Cortex of kidney (tissue), 1 donor: ENCODE results near the gene LIPM.
"Not testable (repeated sequence)": the region's sequence is repeated elsewhere in the genome, so short reads cannot be mapped to it uniquely, and the experiment has no call there.

ENCODE experiments used
- DNase-seq: peaks from one replicate; lab custom pipeline; 2025; lab: John Stamatoyannopoulos, UW

The LIPM gene

DNA sequence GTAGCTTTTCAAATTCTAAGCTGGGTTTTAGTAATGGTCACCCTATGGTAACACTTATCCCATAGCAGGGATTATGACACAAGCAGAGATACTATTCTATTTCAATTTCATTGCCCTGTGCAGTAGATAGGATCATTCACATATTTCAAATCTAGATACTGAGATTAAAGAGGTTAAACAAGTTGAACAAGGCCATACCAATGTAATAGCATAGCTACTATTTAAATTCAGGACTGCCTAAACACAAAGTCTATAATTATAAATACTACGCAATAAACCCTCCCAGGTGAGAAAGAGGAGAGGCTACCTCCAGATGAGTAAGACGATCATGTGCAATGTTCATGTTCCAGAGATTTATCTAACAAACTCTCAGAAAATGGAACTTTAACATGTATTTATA is 1.1 kb downstream of the LIPM start:
- no peak for DNase-seq

DNA sequence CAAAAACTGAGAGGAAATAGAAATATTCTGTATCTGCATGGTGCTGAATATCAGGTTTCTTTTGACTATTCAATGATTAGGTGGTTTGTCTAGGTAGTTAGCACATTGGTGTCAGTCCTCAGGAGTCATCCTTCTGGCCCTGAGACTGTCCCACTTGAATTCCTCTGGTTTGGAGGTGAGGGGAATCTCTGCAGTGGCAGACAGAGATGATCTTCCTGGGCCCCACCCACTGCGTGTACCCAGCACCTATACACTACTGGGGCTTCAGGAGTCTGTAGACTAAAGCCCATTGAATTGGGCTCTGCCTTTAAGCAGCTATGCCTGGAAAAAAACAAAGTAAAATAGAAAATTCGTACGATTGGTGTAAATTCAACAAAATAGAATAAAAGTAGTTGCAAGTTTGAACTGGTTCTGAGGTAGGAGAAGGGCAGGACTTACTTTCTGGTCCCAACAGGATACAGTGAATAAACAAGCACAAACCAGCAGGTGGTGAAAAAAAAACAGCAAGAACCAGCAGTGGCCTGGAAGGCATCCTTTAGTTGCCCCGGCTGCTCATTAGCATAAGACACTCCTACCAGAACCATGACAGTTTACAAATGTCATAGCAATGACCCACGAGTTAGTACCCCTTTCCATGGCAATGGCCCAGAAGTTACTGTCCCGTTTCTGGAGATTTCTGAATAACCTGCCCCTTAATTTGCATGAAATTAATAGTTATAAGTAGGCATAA is 1.7 kb downstream of the LIPM start:
- DNase-seq, result no peak

DNA sequence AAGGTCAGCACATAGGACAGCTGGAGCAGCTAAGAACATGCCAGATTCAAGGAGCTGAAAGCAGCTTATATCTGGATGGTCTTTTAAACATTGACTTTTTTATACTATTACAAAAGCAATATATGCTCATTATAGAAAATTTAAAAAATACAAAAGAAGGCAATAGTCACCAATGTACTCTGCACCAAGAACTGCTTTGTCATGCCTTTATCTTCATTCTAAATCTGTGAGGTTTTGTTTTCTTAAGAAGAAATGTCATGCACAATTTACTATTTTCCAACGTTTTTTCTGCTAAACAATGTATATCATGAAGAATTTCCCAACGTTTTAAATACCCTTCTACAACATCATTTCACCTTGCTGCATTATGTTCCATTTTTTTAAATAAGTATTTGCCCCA is 2.8 kb downstream of the LIPM start:
- no peak for DNase-seq

DNA sequence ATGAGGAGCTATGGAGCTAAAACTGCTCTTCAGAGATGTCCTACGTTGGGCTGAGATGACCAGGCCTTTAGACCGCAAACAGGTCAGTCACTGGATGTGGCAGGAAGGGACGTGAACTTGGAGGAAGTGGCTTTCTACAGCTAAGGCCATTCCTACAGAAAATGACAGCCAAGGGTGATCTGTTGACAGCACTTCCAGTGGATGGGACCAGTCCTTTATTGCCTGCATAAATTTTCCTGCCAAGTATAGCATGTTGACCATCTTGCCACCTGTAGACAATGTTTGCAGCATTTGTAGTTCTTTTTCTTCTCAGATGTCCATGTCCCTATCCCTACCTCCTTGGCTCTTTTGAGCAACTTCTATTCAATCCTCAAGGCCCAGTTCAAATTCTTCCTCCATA is 3.4 kb downstream of the LIPM start:
- no peak for DNase-seq

DNA sequence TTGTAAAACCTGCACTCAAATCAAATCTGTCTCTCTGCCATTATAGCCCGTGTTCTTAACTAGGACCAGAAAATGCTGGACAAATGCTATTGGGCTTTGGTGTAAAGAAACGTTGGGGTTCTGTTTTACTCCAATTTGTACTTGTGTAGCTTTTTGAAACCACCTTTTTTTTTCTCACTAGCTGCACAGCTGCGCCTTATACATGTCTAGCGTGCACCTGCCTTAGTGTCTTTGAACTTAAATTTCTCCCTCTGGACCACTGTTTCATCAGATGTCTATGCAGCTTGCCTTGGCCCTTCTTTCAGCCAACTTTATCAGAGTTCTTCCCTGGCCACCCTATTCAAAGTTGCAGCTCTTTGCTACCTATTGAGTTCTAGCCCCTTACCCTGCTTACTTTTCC is 7.1 kb downstream of the LIPM start:
- DNase-seq, result no peak

DNA sequence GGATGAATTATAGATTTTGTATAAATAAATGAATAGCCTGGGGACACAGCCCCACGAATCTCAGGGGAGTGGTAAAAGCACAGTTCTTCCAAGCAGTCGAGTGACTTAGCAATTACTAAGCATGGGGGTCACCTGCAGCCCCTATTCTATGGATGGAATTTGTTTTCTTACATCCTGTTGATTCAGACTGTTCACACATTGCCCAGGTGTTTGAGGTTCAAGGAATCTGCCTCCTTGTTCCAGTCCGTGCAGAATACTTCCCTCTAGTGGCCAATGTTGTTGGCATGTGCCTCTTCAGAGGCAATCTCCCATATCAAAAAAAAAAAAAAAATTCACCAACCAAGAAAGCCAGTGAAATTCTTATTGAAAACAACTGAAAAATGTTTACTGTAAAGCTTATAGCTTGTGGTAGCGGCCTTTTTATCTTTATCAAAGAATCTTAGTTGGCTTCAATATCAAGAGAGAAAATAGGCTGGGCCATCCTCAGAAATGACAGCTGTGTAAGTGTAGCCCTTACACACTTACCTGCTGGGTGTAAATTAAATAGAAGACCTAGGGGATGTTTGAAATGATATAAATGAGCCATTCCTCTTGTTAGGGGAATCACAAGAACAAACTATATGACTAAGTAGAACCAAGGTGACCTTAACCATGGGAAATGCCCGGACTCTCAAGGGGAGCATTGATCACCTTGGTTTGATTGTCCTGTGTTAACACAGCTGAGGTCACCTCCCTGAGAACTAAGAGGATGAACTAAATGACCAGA is 7.8 kb downstream of the LIPM start:
- DNase-seq, result no peak

DNA sequence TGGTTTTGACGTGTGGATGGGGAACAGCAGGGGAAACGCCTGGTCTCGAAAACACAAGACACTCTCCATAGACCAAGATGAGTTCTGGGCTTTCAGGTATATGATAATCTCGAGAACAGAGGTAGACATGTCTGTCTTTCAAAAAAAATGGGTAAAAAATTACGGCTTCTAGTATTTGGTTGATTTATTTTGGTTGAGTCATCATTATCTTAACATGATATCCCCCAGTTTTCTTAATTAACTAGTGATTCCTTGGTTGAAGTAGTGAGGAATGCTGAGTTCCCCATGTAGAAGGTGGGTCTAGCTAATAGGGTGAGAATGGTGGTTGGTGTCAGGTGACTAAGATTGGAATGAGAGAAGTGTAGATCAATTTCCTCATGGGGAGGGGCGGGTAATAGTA is 10.7 kb downstream of the LIPM start:
- DNase-seq, result no peak

DNA sequence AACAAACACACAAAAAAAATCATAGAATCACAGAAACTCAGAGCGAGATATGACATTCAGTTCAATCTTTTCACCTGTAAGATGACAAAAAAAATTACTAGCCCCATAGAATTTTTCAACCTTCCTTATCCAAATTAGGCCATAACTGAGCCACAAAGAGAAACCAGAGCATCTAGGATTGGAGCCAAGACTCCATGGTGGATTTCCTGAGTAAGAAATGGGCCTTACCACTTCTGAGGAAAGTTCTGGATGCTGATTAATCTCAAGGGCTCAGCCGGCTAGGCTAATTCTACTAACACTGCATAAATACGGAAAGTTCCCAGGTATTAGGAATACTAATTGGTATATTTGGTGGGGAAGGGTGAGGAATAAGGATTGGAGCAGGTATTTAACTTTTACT is 16.8 kb downstream of the LIPM start:
- DNase-seq, result no peak

DNA sequence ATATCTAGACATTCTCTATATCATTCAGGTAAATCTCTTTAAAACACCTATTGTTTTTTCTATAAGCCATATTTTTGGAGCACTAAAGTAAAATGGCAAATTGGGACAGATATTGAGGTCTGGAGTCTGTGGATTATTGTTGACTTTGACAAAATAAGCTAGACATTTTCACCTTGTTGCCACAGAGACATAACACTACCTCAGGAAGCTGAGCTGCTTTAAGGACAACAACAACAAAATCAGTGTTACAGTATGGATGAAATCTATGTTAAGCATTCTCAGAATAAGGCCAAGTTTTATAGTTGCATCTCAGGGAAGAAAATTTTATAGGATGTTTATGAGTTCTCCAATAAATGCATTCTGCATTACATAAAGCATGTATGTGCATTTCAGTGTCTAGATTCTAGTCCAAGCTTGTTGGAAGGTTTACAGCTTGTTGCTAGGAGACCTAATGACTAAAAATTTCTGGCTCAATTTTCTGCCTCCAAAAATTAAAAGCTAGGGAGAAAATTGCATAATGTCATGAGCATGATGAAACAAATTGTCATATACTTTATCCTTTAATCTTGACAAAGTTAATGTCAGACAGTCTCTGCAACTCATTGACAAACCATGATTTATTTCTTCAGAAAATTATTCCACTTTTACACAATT is 18.3 kb downstream of the LIPM start:
- no peak for DNase-seq

DNA sequence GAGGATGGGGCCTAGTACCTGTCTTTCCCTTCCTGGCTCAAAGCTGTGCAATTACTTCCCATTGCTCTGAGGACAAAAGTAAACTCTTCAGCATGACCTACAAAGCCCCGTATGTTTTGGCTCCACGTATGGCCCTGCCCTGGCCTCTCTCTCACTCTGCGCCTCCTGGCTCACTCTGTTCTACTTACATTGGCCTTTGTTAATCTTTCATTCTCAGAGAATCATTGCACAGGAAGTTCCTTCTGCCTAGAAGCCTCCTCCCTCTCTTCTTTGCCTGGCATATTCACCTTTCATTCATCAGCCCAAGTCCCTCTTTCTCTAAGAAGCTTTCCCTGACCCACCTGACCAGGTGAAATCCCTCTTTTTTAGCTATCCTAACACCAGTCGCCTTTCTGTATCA is 23.9 kb downstream of the LIPM start:
- DNase-seq, result no peak

DNA sequence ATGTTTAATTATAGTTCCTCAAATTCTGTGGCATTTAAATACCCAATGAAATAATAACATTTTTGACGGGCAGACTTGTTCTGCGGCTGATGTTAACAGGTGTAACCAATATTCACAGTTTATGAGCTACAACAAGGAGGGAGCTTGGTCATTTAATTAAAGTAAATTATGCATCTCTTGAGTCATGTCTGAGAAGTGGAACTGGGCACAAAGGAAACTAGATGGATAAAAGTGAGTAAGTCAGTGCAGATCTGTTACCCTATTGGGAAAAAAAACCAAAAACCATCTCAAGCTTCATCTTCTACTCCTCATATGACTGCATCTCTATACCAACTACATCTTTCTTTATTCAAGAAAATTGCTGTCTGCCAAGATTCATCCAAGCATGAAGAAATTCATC is 25.1 kb downstream of the LIPM start:
- no peak for DNase-seq

DNA sequence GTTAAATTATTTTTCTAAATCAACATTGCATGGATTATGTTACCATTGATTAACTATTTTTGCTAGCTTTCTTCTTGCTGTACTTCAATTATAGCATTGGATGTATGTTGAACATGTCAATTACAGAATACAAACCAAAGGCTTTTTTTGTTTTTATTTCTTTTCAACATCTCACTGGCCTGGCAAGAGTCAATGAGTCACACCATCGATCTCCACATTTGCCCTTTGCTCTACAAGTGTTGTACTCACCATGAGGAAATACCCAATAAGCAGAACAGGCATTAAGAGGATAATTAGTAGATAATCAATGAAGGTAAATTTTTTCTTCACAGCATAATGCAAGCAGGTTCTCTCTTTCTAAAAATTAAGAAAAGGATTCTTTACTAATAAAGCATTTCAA is 25.8 kb downstream of the LIPM start:
- DNase-seq, result no peak

DNA sequence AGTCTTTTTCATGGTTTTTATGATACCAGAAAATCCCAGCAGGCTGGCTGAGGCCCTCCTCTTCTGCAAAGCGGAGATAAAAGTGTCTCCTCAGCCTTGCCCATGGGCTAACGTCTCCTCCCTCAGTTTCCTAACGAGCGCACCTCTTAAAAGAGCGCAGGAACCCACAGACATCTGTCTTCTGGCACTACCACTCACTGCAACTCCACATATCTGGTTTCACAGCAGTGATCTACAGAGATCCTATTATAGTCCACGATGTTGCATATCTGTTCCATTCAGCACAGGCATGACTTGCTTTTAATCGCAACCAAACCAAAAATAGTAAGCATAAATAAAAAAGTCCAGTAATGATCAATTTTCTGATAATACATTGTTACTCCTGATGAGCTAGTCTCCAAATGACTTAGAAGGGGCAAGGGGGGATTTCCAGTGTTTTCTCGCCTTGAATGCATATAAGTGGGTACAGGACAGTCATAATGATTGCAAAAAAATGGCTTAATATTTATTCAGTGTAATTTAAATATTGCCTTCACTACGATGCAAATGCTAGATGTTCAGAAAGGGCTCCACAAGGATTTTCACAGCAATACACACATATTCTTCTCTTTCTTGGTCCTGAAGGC is 28.2 kb downstream of the LIPM start:
- no peak for DNase-seq

DNA sequence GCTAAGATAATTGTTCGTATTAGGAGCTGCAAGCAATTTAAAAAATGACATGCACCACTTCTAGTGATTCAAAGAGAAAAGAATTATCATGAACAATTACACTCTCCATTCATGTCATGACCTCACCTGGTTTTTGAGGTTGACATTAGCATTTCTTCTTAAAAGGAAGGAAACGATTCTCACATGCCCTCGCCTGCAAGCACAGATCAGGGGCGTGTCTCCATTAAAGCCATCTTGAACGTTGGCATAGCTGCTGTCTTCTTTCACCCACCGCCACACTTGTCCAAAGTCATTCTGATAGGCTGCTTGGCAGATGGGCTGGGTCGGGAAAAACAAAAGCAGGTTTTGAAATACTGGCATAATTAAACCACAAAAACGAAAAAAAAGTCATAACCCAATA is 29.2 kb downstream of the LIPM start:
- DNase-seq, result no peak

DNA sequence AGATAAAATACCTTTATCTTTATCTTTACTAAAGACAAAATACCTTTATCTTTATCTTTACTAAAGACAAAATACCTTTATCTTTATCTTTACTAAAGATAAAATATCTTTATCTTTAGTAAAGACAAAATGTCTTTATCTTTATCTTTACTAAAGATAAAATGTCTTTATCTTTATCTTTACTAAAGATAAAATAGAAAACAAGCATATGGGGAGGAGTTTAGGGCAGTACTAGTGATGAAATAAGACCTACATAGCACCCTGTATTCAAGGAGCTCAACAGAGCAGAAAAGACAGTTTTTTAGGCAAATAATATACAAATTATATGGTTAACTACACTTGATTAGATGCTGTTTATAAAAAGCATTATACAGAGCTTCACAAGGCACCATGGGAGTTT is 29.8 kb downstream of the LIPM start:
- no peak for DNase-seq

DNA sequence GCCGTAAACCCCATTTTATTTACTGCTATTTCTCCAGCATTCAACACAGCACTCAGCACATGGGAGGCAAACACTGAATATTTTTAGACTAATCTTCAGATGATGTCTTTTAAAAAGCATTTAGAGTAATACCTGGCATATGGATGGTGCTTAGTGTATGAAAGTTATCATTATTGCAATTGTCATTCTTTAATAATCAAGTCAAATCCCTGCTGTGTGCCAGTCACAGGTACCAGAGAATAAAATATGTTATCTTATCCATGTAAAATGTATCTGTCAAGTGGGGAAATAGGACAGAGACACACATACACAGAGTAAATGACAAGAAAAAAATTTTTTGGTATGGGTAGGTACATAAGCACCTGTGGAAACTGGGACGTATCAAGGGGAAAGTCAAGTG is 30.6 kb downstream of the LIPM start:
- DNase-seq, result no peak

DNA sequence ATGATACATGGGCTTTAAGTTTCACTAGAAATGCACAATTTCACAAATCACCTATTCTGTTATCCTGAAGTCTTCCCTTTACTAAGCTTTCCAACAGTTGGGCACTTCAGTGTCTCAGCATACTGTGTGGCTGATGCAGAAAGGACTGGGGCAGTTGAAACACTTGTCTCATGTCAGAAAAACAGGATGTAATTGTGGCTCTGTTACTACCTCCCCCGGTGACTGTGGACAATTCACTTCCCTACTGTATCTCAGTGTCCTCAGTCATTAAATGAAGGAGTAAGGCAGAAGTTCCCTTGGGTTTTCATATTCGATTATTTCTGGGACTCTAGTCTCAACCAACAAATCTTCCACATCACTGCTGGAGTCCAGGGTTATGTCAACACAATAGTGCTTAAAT is 31.2 kb downstream of the LIPM start:
- no peak for DNase-seq

DNA sequence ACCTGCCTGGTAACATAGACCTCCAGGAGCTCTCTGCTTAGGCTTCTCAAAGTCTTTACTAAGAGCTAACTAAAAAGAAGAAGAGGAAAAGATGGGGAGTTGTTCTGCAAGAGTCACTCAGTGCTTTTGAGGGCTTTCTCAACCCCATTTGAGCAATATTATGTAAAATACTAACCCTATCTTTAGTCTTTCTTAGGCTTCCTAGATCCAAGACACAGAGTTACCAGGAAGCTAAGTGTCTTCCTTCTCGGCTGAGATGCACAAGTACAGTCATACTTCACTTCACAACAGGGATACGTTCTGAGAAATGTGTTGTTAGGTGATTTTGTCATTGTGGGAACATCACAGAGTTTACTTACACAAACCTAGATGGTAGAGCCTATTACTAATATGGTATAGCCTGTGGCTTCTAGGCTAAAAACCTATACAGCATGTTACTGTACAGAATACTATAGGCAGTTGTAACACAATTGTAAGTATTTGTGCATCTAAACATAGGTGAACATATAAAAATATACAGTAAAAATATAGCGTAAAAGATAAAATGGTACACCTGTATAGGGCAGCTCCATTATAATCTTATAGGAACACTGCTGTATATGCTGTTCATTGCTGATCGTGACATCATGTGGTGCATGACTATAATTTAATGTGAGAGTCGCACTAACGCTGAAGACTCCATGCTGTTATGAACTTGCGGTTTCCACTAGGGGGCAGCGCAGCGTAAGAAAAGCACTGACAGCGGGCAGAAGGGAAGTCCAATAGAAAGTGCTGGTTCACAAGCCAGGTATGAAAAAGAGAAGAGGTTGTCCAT is 32.8 kb downstream of the LIPM start:
- DNase-seq, result no peak

DNA sequence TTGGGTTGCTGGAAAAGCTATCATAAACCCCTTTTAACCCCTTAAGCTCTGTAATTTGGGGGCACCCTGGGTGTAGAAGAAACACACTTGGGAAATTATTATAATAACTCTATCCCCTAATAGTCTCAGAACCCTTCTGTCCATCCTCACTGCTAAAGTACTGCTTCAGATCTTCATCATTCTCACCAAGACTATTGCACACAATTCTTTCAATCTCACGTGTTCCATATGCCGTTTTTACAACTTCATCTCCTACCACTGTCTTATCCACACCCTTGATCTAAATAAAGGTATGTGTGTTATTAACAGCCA is 33.3 kb downstream of the LIPM start:
- DNase-seq, result no peak

DNA sequence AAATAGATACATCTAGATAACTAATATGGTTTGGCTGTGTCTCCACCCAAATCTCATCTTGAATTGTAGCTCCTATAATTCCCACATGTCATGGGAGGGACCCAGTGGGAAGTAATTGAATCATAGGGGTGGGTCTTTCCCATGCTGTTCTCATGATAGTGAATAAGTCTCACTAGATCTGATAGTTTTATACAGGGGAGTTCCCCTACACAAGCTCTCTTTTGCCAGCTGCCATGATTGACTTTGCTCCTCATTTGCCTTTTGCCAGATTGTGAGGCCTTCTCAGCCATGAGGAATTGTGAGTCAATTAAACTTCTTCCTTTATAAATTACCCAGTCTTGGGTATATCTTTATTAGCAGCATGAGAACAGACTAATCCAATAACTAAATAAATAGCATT is 35.1 kb downstream of the LIPM start:
- not testable (repeated sequence) for DNase-seq

DNA sequence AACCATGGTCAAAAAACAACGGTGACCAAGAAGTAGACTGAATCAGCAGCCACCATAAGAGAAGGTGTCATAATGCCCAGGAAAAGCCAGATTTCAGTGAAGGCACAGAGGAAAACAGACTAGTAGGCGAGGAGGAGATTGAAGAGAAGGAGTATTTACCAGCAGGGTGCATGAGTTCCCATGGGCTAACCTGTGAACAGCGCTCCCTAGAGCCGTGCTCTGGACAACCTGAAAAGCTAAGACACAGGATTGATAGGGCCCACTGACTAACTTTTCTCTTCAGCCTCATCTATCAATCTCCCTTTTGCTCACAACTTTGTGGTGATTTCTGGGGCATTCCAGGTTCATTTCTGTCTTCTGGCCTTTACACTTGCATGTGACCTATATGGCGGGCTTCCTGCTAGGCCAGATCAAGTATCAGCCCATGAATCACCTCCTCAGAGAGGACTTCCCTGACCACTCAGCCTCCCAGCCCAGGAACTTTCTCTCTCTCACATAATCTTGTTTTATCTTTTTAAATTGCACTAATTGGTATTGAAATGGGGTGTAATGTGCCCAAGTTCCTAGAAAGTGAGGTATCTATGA is 36.3 kb downstream of the LIPM start:
- no peak for DNase-seq

DNA sequence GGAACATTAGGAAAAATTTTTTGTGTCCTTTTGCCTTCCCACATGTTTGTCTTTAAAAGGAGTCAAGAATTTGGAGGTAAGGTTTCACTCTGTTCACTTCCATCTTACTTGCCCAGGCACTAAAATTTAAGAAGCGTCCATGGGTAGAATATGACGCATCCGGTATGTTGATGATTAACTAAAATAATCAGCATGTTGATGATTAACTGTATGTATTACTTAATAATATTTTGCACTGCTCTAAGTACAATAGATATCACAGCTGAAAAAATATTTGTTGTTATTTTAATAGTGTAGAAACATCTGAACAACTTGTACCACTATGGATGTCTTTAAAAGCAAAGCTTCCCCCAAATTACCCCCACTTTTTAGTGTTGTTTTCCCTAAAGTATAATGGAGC is 37.6 kb downstream of the LIPM start:
- no peak for DNase-seq
